ENCODE data around the gene MAJIN.

MAJIN gene

GRCh38 chr11:64913171-64913727, 58.7 kb downstream of the MAJIN start:
- no peaks in the 10 kb centered on the region for H4K20me1 ChIP-seq (ENCODE audit: insufficient read depth, low read length)
- H2AFZ ChIP-seq (ENCODE audit: low read depth, low read length), result no peak overlapping the region
- H3K4me1 ChIP-seq (ENCODE audit: low read length), result peaks cover 13% of the 10 kb centered on the region
- peaks cover 7% of the 10 kb centered on the region for H3K36me3 ChIP-seq (replicated peaks; ENCODE audit: low read depth, low read length)
- no peak overlapping the region for H3K27ac ChIP-seq (ENCODE audit: low read length)
- no peak overlapping the region for H3K9ac ChIP-seq (ENCODE audit: low read length)
- peaks cover 18% of the 10 kb centered on the region for H3K79me2 ChIP-seq (ENCODE audit: low read length)
- no peaks in the 10 kb centered on the region for H3K9me3 ChIP-seq (ENCODE audit: insufficient read depth, low read length)
- H3K27me3 ChIP-seq (ENCODE audit: low read depth, low read length), result no peaks in the 10 kb centered on the region
- H3K4me2 ChIP-seq (ENCODE audit: low read length), result no peak overlapping the region
- H3K4me3 ChIP-seq (ENCODE audit: low read length), result no peak overlapping the region
- TF ChIP-seq CTCF (IDR thresholded peaks at IDR 0.05; ENCODE audit: low read depth, low read length) (no peak), EZH2phosphoT487 (IDR thresholded peaks at IDR 0.05; ENCODE audit: low read depth) (no peak)

- Histone ChIP-seq H3K4me2 (ENCODE audit: low read length) (no peak overlapping the region), H3K9me3 (ENCODE audit: insufficient read depth, low read length) (no peaks in the 10 kb centered on the region), H3K4me3 (ENCODE audit: low read length) (no peak overlapping the region), H3K27ac (ENCODE audit: low read length) (no peak overlapping the region), H3K27me3 (ENCODE audit: low read depth, low read length) (no peaks in the 10 kb centered on the region), H2AFZ (ENCODE audit: low read depth, low read length) (no peak overlapping the region), H3K9ac (ENCODE audit: low read length) (no peak overlapping the region), H4K20me1 (ENCODE audit: insufficient read depth, low read length) (no peaks in the 10 kb centered on the region), H3K36me3 (replicated peaks; ENCODE audit: low read depth, low read length) (peaks cover 13% of the 10 kb centered on the region), H3K4me1 (ENCODE audit: low read length) (peaks cover 8% of the 10 kb centered on the region), H3K79me2 (ENCODE audit: low read length) (peaks cover 15% of the 10 kb centered on the region)
- no peak for TF ChIP-seq EZH2phosphoT487 (IDR thresholded peaks at IDR 0.05; ENCODE audit: low read depth)
- no peak for TF ChIP-seq CTCF (IDR thresholded peaks at IDR 0.05; ENCODE audit: low read depth, low read length)
Measured at GRCh38 chr11:64911689-64912088, 60.2 kb downstream of the MAJIN start.

GRCh38 chr11:64911142-64911541, 60.8 kb downstream of the MAJIN start:
- Histone ChIP-seq H3K36me3 (replicated peaks; ENCODE audit: low read depth, low read length) (peaks cover 13% of the 10 kb centered on the region), H3K79me2 (ENCODE audit: low read length) (peaks cover 10% of the 10 kb centered on the region), H3K27ac (ENCODE audit: low read length) (no peak overlapping the region), H3K4me3 (ENCODE audit: low read length) (no peak overlapping the region), H2AFZ (ENCODE audit: low read depth, low read length) (no peak overlapping the region), H3K4me1 (ENCODE audit: low read length) (peaks cover 7% of the 10 kb centered on the region), H3K27me3 (ENCODE audit: low read depth, low read length) (no peaks in the 10 kb centered on the region), H4K20me1 (ENCODE audit: insufficient read depth, low read length) (no peaks in the 10 kb centered on the region), H3K9me3 (ENCODE audit: insufficient read depth, low read length) (no peaks in the 10 kb centered on the region), H3K9ac (ENCODE audit: low read length) (no peak overlapping the region), H3K4me2 (ENCODE audit: low read length) (no peak overlapping the region)
- no peak for TF ChIP-seq CTCF (IDR thresholded peaks at IDR 0.05; ENCODE audit: low read depth, low read length)
- no peak for TF ChIP-seq EZH2phosphoT487 (IDR thresholded peaks at IDR 0.05; ENCODE audit: low read depth)

GRCh38 chr11:64910451-64911093, 61.3 kb downstream of the MAJIN start:
- Histone ChIP-seq H3K4me1 (ENCODE audit: low read length) (peaks cover under 1% of the 10 kb centered on the region), H4K20me1 (ENCODE audit: insufficient read depth, low read length) (no peaks in the 10 kb centered on the region), H3K9me3 (ENCODE audit: insufficient read depth, low read length) (no peaks in the 10 kb centered on the region), H3K4me2 (ENCODE audit: low read length) (no peak overlapping the region), H3K9ac (ENCODE audit: low read length) (no peak overlapping the region), H3K27me3 (ENCODE audit: low read depth, low read length) (no peaks in the 10 kb centered on the region), H3K79me2 (ENCODE audit: low read length) (peaks cover 4% of the 10 kb centered on the region; the same call in 1 of the 2 replicates), H2AFZ (ENCODE audit: low read depth, low read length) (no peak overlapping the region), H3K27ac (ENCODE audit: low read length) (no peak overlapping the region), H3K4me3 (ENCODE audit: low read length) (no peak overlapping the region), H3K36me3 (replicated peaks; ENCODE audit: low read depth, low read length) (peaks cover 14% of the 10 kb centered on the region)
- TF ChIP-seq EZH2phosphoT487 (IDR thresholded peaks at IDR 0.05; ENCODE audit: low read depth) (no peak), CTCF (IDR thresholded peaks at IDR 0.05; ENCODE audit: low read depth, low read length) (no peak)

Data from OCI-LY3 (cell line).